ENCODE data around the gene MIDN.
A peak's percentile ranks its signal among the peaks of the same experiment; 100 is the strongest.

Gene MIDN

GRCh38 chr19:1247748-1248138 is 640 bp upstream of the MIDN start:
- no peak for DNase-seq (ENCODE audit: low spot score)
- no peak for TF ChIP-seq CTCF (IDR thresholded peaks at IDR 0.05; ENCODE audit: extremely low read depth, missing control alignments)

DNA sequence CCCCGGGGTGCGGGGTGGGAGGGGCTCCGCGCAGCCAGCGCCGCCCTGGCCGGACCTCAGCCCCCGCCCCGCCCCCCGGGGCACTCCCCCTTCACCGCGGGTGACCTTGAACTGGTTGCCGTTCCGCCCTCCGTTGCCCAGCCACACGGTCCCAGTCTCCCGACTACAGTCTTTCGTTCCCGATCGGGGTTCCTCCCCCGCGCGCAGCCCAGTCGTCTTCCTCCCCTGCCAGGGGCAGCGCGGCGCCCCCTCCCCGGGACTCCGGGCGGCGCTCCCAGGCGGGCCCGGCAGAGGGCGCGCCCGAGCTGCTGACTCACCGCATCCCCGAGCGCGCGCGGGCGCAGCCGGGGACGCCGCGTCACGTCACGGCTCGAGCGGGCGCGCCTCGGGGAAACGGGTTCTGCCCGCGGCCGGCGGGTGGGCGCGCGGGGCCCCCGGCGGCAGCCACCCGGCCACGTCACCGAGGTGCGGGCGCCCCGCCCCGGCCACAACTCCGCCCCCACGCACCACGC is 459 bp downstream of the MIDN start:
- peak; percentile 73 for TF ChIP-seq CTCF (IDR thresholded peaks at IDR 0.05; ENCODE audit: extremely low read depth, missing control alignments)
- DNase-seq (ENCODE audit: low spot score): peak; percentile 87

DNA sequence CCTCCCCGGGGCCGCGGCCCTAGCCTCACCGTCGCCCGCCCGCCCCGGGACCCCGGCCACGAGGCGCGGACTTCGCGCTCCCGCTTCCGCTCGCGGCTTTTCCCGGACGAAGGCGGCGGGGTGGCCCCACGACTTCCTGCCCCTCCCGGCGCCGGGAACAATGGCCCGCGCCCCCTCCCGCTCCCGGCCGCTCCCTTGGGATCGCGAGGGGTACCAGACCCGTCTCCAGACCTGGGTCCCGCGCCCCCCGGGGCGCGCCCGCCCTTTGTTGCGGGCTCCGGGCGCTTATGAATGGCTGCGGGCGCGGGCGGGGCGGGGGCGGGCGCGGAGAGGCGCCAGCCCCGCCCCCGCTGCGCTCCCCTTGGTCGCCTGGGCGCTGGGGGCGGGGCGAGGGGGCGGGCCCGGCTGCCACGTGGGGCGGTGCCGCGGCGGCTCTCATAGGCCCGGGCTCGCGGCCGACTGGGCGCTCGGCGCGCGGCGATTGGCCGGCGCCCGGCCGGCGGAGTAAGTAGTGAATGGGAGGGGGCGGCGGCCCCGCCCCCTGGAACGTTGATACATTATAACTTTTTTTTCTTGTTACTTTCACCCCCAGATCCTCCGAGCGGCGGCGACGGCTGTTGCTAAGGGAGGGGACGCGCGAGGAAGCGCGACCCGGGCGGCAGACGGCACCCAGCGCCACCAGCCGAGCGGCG is 1.1 kb downstream of the MIDN start:
- TF ChIP-seq CTCF (IDR thresholded peaks at IDR 0.05; ENCODE audit: extremely low read depth, missing control alignments): no peak
- DNase-seq (ENCODE audit: low spot score): peak; percentile 98

- DNase-seq (ENCODE audit: low spot score): no peak
- TF ChIP-seq CTCF (IDR thresholded peaks at IDR 0.05; ENCODE audit: extremely low read depth, missing control alignments): no peak
Observed at GRCh38 chr19:1249990-1250436, 1.6 kb downstream of the MIDN start.

DNA sequence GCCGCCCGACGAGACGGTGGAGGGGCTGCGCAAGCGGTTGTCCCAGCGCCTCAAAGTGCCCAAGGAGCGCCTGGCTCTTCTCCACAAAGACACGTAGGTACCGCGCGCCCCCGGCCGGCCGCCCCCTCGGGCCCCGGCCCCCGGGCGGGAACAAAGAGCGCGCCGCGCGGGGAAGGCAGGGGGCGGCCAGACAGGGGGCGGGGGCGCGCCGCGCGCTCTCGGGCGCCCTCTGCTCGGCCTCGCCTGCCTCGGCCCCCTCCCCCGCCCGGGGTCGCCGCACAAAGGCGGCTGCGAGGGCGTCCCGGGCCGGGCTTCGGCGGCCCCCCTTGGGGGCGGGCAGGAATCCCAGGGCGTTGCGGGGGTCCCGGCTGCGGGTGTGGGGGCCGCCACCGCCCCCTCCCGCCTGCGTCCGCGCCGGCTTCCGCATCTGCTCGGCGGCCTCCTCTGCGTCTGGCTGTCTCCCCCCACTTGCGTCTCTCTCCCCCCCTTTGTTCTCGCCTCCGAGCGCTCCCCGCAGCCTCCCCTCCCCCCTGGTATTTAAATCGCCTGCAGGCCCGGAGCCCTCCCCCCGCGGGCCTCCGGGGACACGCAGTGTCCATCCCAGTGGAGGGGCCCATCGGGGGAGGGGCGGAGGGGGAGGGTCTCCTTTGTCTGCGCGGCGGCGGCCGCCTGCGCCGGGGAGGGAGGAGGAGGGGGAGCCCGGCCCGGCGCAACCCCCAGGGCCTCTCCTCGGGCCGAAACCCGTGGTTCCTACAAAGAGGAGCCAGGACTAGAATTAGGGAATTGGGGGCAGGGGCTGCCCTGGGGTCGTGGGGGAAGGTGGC is 2.3 kb downstream of the MIDN start:
- peak; percentile 78 for DNase-seq (ENCODE audit: low spot score)
- no peak for TF ChIP-seq CTCF (IDR thresholded peaks at IDR 0.05; ENCODE audit: extremely low read depth, missing control alignments)

DNA sequence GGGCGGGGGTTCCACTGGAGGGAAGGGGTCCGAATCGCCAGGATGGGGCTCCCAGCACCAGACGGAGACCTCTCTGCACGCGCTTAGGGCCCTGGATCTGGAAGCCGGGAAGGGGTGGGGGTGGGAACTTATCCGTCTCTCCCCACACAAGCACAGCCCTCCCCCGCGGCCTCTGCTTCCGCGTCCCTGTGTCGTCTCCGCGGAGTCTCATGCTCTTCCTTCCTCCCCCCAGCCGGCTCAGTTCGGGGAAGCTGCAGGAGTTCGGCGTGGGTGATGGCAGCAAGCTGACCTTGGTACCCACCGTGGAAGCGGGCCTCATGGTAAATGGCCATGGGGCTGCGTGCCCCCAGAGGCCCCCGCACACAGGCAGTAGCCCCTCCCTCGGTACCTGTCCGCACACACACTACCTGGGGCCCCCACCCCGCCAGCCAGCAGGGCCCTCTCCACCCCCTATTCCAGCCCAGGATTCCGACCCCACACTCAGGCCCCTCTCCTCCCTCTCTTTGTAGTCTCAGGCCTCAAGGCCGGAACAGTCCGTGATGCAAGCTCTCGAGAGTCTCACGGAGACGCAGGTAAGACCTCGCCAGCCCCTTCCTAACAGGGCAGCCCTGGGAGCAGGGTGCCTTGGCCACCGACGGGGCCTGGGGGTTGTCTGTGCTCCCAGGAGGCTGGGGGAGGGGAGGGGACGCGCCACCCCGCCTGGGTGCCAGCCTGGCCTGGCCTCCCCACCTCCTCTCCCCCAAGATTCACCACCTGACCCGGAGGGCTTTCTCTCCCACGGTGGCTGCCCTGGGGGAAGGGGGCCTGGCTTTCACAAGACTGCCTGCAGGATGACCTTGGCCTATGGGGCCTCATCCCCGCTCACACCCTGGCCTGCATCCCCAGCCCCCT is 3.2 kb downstream of the MIDN start:
- peak; percentile 53 for DNase-seq (ENCODE audit: low spot score)
- TF ChIP-seq CTCF (IDR thresholded peaks at IDR 0.05; ENCODE audit: extremely low read depth, missing control alignments): no peak
